ENCODE results near the gene RNF212B.

RNF212B gene

DNA sequence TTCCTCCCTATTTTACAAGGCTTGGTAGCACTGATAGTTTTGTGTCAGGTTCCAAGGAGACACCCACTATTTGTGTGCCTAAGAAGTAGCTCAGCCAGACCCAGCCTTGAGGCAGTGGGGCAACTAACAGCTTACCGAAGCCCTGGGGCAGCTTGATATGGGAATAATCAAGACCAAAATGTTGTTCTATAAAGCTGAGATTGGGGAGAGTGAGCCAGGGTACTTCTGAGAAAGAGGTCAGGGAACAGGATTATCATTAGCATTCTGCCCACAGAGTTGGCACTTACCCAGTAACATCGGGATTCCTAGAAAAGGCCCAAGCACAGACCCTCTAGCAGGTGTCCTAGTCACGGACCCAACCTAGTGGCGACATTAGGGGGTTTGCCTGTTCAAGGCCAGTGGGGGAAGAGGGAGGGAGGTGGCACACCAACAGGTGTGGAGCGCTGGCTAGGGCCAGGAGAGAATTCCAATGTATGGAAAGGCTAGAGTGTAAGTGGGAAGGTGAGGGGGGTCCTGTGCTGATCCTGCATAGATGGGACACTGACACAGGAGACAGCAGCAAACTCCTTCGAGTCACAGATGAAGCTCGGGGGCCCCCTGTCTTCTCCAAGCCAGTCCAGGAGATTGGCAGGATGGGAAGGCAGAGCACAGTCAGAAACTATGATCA is 60.0 kb downstream of the RNF212B start:
- no peak for DNase-seq

- peak; percentile 57 for DNase-seq
Measured at GRCh38 chr14:23299211-23299957, 61.6 kb downstream of the RNF212B start.

GRCh38 chr14:23299986-23300686 is 62.4 kb downstream of the RNF212B start:
- peak; percentile 46 for DNase-seq

- DNase-seq, result peak; percentile 37
Measured at GRCh38 chr14:23300687-23301223, 63.0 kb downstream of the RNF212B start.

- peak; percentile 100 for DNase-seq
Measured at GRCh38 chr14:23301288-23301968, 63.7 kb downstream of the RNF212B start.

- DNase-seq, result no peak
Measured at GRCh38 chr14:23301969-23302289, 64.2 kb downstream of the RNF212B start.

DNA sequence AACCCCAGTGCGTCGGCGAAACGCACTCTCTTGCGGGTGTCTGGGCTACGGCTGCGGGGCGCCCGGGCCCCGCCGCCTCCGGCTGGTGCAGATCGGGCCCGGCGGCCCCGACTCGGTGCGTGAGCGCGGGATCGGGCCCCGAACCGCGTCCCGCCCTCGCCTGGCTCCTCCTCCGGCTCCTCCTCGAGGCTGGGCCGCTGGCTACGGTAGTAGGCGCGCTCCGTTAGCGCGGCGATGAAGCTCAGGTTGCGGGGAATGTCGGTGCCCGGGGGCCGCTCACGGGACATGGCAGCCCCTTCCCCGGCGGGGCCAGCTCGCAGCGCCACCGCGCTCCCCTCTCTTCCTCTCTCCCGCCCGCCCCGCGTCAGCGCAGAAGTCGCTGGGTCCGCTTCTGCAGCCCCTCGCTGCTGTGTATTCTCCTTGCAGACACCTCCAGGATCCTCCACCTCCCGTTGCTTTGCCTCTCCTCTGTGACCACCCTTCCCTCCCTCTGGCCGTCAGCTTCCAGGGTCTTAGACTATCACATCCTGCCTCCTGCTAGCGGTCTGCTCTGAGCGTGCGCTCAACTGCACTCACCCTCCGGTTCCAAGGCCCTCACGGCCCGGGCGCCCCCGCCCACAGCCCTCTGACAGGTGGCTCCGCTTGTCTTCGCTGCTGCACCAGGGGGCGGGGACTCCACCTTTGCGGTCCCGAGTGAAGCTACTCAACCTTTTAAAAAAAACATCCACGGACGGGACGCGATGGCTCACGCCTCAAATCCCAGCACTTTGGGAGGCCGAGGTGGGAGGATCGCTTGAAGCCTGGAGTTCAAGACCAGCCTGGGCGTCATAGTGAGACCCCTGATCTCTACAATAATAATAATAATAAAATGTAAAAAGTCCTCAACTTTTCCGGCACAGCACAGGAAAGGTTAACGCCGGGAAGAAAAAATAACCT is 64.8 kb downstream of the RNF212B start, which contains the start of gene PPP1R3E:
Gene PPP1R3E (minus strand): TSS at position 570 of the 936 bp plus-strand sequence. CDS start 283 bp downstream, at position 287.
- DNase-seq, result peak; percentile 60

DNA sequence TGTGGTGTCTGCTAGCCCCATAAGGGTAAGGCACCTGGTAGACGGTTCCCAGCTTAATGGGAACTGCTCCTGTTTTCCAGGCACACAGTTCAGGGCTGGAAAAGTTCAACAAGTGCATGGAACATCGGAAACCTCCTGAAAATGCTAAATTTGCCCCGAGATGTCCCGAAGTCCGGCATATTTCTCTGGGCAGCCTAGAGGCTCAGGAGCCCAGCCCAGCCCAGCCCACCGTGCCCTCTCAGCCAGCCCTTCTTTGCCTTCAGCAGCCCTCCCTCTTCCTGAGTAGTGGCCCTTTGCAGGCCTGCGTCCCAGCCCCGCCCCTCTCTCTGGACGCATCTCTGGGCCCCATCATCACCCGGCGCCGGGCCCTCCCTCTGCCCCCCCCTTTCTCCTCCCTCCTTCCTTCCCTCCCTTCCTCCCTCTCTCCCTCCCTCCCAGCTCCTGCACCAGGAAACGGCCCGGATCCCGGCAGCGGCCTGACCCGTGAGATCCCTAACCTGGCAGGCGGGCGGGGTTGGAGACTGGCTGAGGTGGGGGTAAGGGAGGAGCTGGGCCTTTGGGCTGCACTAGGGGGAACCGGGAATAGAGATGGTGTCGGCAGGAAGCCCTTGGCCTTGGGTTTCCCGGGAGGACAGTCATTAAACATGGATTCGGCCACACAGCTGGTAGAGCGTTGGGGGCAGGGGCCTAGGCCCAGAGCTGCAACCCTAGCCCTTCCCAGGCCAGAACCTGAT is 68.8 kb downstream of the RNF212B start, which contains the start of gene BCL2L2:
Gene BCL2L2 (plus strand): TSS at position 422 of the 734 bp plus-strand sequence. CDS start 935 bp downstream, outside the sequence.
- DNase-seq, result peak; percentile 88

GRCh38 chr14:23307146-23307530 is 69.4 kb downstream of the RNF212B start:
- DNase-seq, result no peak

- DNase-seq, result peak; percentile 37
Measured at GRCh38 chr14:23307687-23308644, 70.2 kb downstream of the RNF212B start.

DNA sequence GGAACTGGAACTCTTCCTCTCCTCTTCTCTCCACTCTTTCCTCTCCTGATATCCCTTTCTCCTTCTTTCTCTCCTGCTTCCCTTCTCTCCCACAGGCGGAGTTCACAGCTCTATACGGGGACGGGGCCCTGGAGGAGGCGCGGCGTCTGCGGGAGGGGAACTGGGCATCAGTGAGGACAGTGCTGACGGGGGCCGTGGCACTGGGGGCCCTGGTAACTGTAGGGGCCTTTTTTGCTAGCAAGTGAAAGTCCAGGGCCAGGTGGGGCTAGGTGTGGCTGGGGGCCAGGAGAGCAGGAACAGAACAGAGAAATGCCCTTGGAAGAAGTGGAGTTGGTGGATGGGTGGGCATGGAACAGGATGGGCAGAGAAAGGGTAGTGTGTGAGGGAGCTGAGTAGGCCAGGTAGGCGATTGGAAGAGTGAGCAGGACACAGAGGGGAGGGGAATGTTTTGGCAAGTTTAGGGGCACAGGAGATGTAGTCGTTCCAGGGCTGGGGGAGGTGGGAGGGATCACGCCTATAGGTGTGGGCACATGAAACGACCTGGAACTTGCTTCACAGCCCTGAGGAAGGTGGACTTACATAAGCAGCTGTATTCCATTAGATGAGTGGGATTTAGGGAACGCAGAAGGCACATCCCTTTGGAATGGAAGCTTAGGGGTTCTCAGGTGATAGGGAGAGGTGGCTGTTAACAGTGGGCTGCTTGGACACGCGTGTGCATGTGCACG is 71.1 kb downstream of the RNF212B start:
- no peak for DNase-seq

DNA sequence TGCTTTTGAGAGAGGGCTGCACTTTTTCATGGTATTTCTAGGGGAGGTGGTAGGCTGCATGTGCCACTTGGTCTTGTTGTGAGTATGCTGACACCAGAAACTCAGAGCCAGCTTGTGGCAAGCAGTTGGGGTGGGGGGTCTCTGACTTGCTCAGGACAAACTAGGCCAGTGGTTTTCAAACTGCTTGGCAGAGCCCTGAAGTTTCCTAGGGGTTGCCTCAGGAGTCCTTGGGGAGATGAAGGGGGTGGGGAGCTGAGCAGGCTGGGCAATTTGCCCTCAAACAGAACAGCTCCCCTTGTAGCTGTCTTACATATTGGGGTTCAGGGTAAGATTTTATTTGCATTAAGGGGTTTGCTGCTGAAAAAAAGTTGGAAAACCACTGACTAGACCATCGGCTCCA is 72.8 kb downstream of the RNF212B start:
- no peak for DNase-seq

GRCh38 chr14:23316300-23316699 is 78.6 kb downstream of the RNF212B start:
- DNase-seq, result no peak

- no peak for DNase-seq
Measured at GRCh38 chr14:23319746-23320583, 82.2 kb downstream of the RNF212B start.

- DNase-seq, result peak; percentile 100
Measured at GRCh38 chr14:23320584-23321571, 83.1 kb downstream of the RNF212B start, which contains the start of gene PABPN1. TSS of gene PABPN1 (plus strand) at chr14:23321457. CDS start at chr14:23321470, 13 bp downstream.
